ENCODE results near the gene LGALS3BP. TPM values are rescaled to one million over a fixed set of nuclear protein-coding genes. Genes with fewer than 3 reads are reported as not detected.
A peak's percentile ranks its signal among the peaks of the same experiment; 100 is the strongest.

The LGALS3BP gene
- total RNA-seq, 1 experiment from 2014 or later = 507 TPM

- Histone ChIP-seq H3K79me2 (ENCODE audit: low read depth) (peaks cover 24% of the 10 kb centered on the region), H3K4me3 (peak overlapping the region; percentile 50; the same call in 1 of the 2 replicates), H3K4me2 (peak overlapping the region; percentile 73), H3K9me3 (ENCODE audit: insufficient read depth, low read depth) (no peaks in the 10 kb centered on the region), H2AFZ (0 out of 2 replicates have a peak overlapping the region, but pooled peaks have one; percentile 62), H3K9me2 (ENCODE audit: insufficient read depth) (no peaks in the 10 kb centered on the region), H3K4me1 (replicated peaks; ENCODE audit: insufficient read depth) (no peaks in the 10 kb centered on the region), H3F3A (ENCODE audit: insufficient read depth, low read depth) (no peaks in the 10 kb centered on the region), H3K27me3 (ENCODE audit: insufficient read depth, low read depth) (no peaks in the 10 kb centered on the region), H3K36me3 (ENCODE audit: low read depth) (no peaks in the 10 kb centered on the region), H4K20me1 (ENCODE audit: insufficient read depth) (no peaks in the 10 kb centered on the region), H3K27ac (no peak overlapping the region)
- intact Hi-C loops (cut with micrococcal nuclease; ENCODE audit: unreplicated experiment) = no loop called here
- DNase-seq = no peak
- ChIA-PET POLR2A (ENCODE audit: unreplicated experiment) (interaction anchor here (0.6 kb wide), 1 partner anchor 43 kb away, joined by 4 read pairs; no protein-coding TSS in a partner anchor), CTCF (no interaction called here)
- BruUV-seq (replicated peaks) = TSS peak; percentile 59
- TF ChIP-seq EZH2 (IDR thresholded peaks at IDR 0.05; ENCODE audit: low read depth) = no peak
- no peak for TF ChIP-seq CTCF (conservative IDR thresholded peaks at IDR 0.05)
These were observed 53.8 kb downstream of the LGALS3BP start for GRCh38 chr17:78925662-78926555.

- no peaks in the 10 kb centered on the region for H3K9me3 ChIP-seq (ENCODE audit: insufficient read depth, low read depth)
- peak within 1 kb of the TSS; percentile 73 for H3K4me3 ChIP-seq
- no peak within 1 kb of the TSS for H3K27ac ChIP-seq
- 0 out of 2 replicates have a peak within 1 kb of the TSS, but pooled peaks have one; percentile 62 for H2AFZ ChIP-seq
- H3K27me3 ChIP-seq (ENCODE audit: insufficient read depth, low read depth) = no peaks in the 10 kb centered on the region
- no peak for TF ChIP-seq EZH2 (IDR thresholded peaks at IDR 0.05; ENCODE audit: low read depth)
- TF ChIP-seq CTCF (conservative IDR thresholded peaks at IDR 0.05) = 0 out of 2 replicates have a peak, but pooled peaks have one; percentile 22
- CTCF ChIA-PET = no interaction called here
- H3K36me3 ChIP-seq (ENCODE audit: low read depth) = no peaks in the 10 kb centered on the region
- peaks cover 31% of the 10 kb centered on the region for H3K79me2 ChIP-seq (ENCODE audit: low read depth)
- no peaks in the 10 kb centered on the region for H4K20me1 ChIP-seq (ENCODE audit: insufficient read depth)
- no peaks in the 10 kb centered on the region for H3K9me2 ChIP-seq (ENCODE audit: insufficient read depth)
- DNase-seq = peak in 1 of 2 experiments; percentile 78
- peak within 1 kb of the TSS; percentile 91 for H3K4me2 ChIP-seq
- no peaks in the 10 kb centered on the region for H3F3A ChIP-seq (ENCODE audit: insufficient read depth, low read depth)
- intact Hi-C loops (cut with micrococcal nuclease; ENCODE audit: unreplicated experiment) = no loop called here
- no TSS peak for BruUV-seq (replicated peaks)
- POLR2A ChIA-PET (ENCODE audit: unreplicated experiment) = no interaction called here
- no peaks in the 10 kb centered on the region for H3K4me1 ChIP-seq (replicated peaks; ENCODE audit: insufficient read depth)
These were observed 54.5 kb downstream of the LGALS3BP start, which contains the start of gene TIMP2 for GRCh38 chr17:78925234-78925633. TSS of gene TIMP2 (minus strand) at chr17:78925387. CDS start at chr17:78925088, 299 bp downstream.

GRCh38 chr17:78924481-78925151 lies 55.1 kb downstream of the LGALS3BP start:
- Histone ChIP-seq H3K27ac (no peak overlapping the region), H2AFZ (0 out of 2 replicates have a peak overlapping the region, but pooled peaks have one; percentile 55)
- CTCF ChIA-PET = interaction anchor here (0.7 kb wide), 1 partner anchor 96 kb away, joined by 5 read pairs; no protein-coding TSS in a partner anchor

More at GRCh38 chr17:78924481-78925151, 55.1 kb downstream of the LGALS3BP start:
- POLR2A ChIA-PET (ENCODE audit: unreplicated experiment) = interaction anchor here (0.7 kb wide), 1 partner anchor 72 kb away, joined by 20 read pairs; no protein-coding TSS in a partner anchor
- Histone ChIP-seq H4K20me1 (ENCODE audit: insufficient read depth) (no peaks in the 10 kb centered on the region), H3K79me2 (ENCODE audit: low read depth) (peaks cover 33% of the 10 kb centered on the region), H3K9me3 (ENCODE audit: insufficient read depth, low read depth) (no peaks in the 10 kb centered on the region), H3K4me3 (peak overlapping the region; percentile 73; the same call in 1 of the 2 replicates), H3K27me3 (ENCODE audit: insufficient read depth, low read depth) (no peaks in the 10 kb centered on the region), H3K36me3 (ENCODE audit: low read depth) (no peaks in the 10 kb centered on the region), H3K4me2 (peak overlapping the region; percentile 91), H3K4me1 (replicated peaks; ENCODE audit: insufficient read depth) (no peaks in the 10 kb centered on the region), H3F3A (ENCODE audit: insufficient read depth, low read depth) (no peaks in the 10 kb centered on the region), H3K9me2 (ENCODE audit: insufficient read depth) (no peaks in the 10 kb centered on the region)
- intact Hi-C loops (cut with micrococcal nuclease; ENCODE audit: unreplicated experiment) = loop anchor here (5.0 kb wide), 1 partner anchor 33 kb away; no protein-coding TSS in a partner anchor
- TF ChIP-seq CTCF (conservative IDR thresholded peaks at IDR 0.05) (no peak), EZH2 (IDR thresholded peaks at IDR 0.05; ENCODE audit: low read depth) (no peak)
- BruUV-seq (replicated peaks) = no TSS peak
- peak in 1 of 2 experiments; percentile 27 for DNase-seq

All from PC-9 (cell line).